OCI-LY3 (cell line): Measurements from ENCODE around the gene GUF1.

Experiments used
- H2AFZ ChIP-seq: fragments of 200-600, 300-600 bp; shearing (Covaris generic); 2 replicates; pipeline ENCODE4 v1.6.0; 2014; ENCODE audit warnings: antibody characterized with exemption, low read depth, low read length
- H3K27ac ChIP-seq: fragments of 200-600, 300-600 bp; sonication (generic); 2 replicates; pipeline ENCODE4 v1.5.1; 2014; ENCODE audit warnings: mild to moderate bottlenecking, low read length, moderate library complexity, mixed read lengths
- H3K27me3 ChIP-seq: fragments of 200-600, 300-600 bp; sonication (generic); 2 replicates; pipeline ENCODE4 v1.6.1; 2014; ENCODE audit warnings: low read depth, low read length, mixed read lengths
- H3K36me3 ChIP-seq: fragments of 200-600, 300-600 bp; sonication (generic); replicated peaks from 2 replicates; pipeline ENCODE3; 2014; ENCODE audit warnings: low read depth, low read length, mixed read lengths
- H3K4me1 ChIP-seq: fragments of 300-600, 200-600 bp; sonication (generic); 2 replicates; pipeline ENCODE4 v1.6.1; 2014; ENCODE audit warnings: low read length, mixed read lengths
- H3K4me2 ChIP-seq: fragments of 200-600, 300-600 bp; sonication (generic); 2 replicates; pipeline ENCODE4 v1.6.1; 2014; ENCODE audit warnings: low read length, mixed read lengths
- H3K4me3 ChIP-seq: fragments of 300-600, 200-600 bp; sonication (generic); 2 replicates; pipeline ENCODE4 v1.5.1; 2014; ENCODE audit warnings: antibody characterized with exemption, mild to moderate bottlenecking, low read length, moderate library complexity
- H3K79me2 ChIP-seq: fragments of 300-600, 200-600 bp; shearing (Covaris generic); 2 replicates; pipeline ENCODE4 v1.6.1; 2014; ENCODE audit warnings: mild to moderate bottlenecking, low read length, mixed read lengths
- H3K9ac ChIP-seq: fragments of 300-600, 200-600 bp; shearing (Covaris generic); 2 replicates; pipeline ENCODE4 v1.6.0; 2014; ENCODE audit warnings: mild to moderate bottlenecking, low read length, moderate library complexity
- H3K9me3 ChIP-seq: fragments of 200-600, 300-600 bp; shearing (Covaris generic); 2 replicates; pipeline ENCODE4 v1.6.1; 2014; ENCODE audit warnings: low read length, mixed read lengths; ENCODE audit not compliant: insufficient read depth
- H4K20me1 ChIP-seq: fragments of 200-600, 300-600 bp; sonication (generic); 2 replicates; pipeline ENCODE4 v1.6.1; 2016; ENCODE audit warnings: low read length, mixed read lengths; ENCODE audit not compliant: insufficient read depth
- EZH2phosphoT487 ChIP-seq: fragments of 200-600 bp; shearing (Covaris generic); IDR thresholded peaks from 2 replicates; pipeline ENCODE4 v1.6.1; 2018; ENCODE audit warnings: antibody characterized with exemption, mixed run types, low read depth
- TF ChIP-seq, protein P1 (sequence below): fragments of 200-600, 300-600 bp; sonication (generic); IDR thresholded peaks from 2 replicates; pipeline ENCODE4 v1.5.1; 2014; ENCODE audit warnings: antibody characterized with exemption, low read length, low read depth

The GUF1 gene

DNA sequence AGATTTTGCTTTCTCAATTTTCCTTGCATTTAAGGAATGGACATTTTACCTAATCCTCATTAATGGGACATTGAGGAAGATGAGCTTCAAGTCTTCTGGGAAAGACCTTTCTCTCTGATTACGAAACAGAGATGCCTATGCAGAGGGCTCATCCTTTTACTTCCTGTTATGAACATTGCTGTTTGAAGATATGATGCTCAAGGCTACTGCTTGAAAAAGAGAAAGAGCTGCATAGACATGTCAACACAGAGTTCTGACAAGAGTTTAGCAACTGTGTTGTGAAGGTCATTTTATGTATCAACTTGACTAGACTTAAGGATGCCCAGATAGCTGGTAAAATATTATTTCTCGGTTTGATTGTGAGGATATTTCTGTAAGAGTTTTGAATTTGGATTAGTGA lies 62.0 kb downstream of the GUF1 start:
- H3K36me3 ChIP-seq: no peaks in the 10 kb centered on the region
- no peak overlapping the region for H3K4me2 ChIP-seq
- H3K27ac ChIP-seq: no peak overlapping the region
- H2AFZ ChIP-seq: no peak overlapping the region
- no peak for TF ChIP-seq EZH2phosphoT487
- TF ChIP-seq, protein P1, sequence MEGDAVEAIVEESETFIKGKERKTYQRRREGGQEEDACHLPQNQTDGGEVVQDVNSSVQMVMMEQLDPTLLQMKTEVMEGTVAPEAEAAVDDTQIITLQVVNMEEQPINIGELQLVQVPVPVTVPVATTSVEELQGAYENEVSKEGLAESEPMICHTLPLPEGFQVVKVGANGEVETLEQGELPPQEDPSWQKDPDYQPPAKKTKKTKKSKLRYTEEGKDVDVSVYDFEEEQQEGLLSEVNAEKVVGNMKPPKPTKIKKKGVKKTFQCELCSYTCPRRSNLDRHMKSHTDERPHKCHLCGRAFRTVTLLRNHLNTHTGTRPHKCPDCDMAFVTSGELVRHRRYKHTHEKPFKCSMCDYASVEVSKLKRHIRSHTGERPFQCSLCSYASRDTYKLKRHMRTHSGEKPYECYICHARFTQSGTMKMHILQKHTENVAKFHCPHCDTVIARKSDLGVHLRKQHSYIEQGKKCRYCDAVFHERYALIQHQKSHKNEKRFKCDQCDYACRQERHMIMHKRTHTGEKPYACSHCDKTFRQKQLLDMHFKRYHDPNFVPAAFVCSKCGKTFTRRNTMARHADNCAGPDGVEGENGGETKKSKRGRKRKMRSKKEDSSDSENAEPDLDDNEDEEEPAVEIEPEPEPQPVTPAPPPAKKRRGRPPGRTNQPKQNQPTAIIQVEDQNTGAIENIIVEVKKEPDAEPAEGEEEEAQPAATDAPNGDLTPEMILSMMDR: no peak
- H3K9me3 ChIP-seq: no peaks in the 10 kb centered on the region
- H3K27me3 ChIP-seq: no peaks in the 10 kb centered on the region
- no peaks in the 10 kb centered on the region for H3K79me2 ChIP-seq
- H3K4me1 ChIP-seq: peaks cover 6% of the 10 kb centered on the region; the same call in 1 of the 2 replicates
- no peak overlapping the region for H3K9ac ChIP-seq
- H4K20me1 ChIP-seq: no peaks in the 10 kb centered on the region
- H3K4me3 ChIP-seq: no peak overlapping the region
